ENCODE measurements around the gene ERLEC1. TPM values are rescaled to one million over a fixed set of nuclear protein-coding genes. Genes with fewer than 3 reads are reported as not detected.

ERLEC1 gene
- total RNA-seq, 1 experiment from 2014 or later: 21.6 TPM

- no peaks in the 10 kb centered on the region for H3K9me3 ChIP-seq (ENCODE audit: control insufficient read depth, low read depth, low read length)
- WGBS (ENCODE audit: extremely low coverage, insufficient read length, low lambda C conversion rate): no CpG with 5 or more reads among the region's 3 CpGs
- H3K14ac ChIP-seq (ENCODE audit: insufficient read depth, low read length): no peak overlapping the region
- H4K91ac ChIP-seq (ENCODE audit: insufficient read length, low read depth, low read length): no peak overlapping the region
- H4K5ac ChIP-seq (ENCODE audit: insufficient read length, low read depth, low read length): no peak overlapping the region
- no peaks in the 10 kb centered on the region for H3K36me3 Mint-ChIP-seq (ENCODE audit: insufficient read depth in 1 of 3, low read depth in 3 of 3)
- H2BK5ac ChIP-seq (ENCODE audit: insufficient read length, low read length): no peak overlapping the region
- peak overlapping the region; percentile 12 for H3K27ac ChIP-seq (ENCODE audit: insufficient read length, low read depth, low read length)
- H3K4ac ChIP-seq (ENCODE audit: low read depth, low read length): no peak overlapping the region
- H3K79me2 ChIP-seq (ENCODE audit: insufficient read depth, low read length): no peaks in the 10 kb centered on the region
- H2BK20ac ChIP-seq (ENCODE audit: low read depth, low read length, poor library complexity, severe bottlenecking): no peak overlapping the region
- H3K4me3 Mint-ChIP-seq: peak overlapping the region in 1 of 2 experiments; percentile 28; a peak in 2 of 5 replicates
- no peaks in the 10 kb centered on the region for H3K79me1 ChIP-seq (ENCODE audit: insufficient read depth, low read depth, low read length, poor library complexity, severe bottlenecking)
- no peak overlapping the region for H3K56ac ChIP-seq (ENCODE audit: insufficient read length, low read depth, low read length)
- peak overlapping the region; percentile 21 to 85 (median 27); a peak in 5 of 7 replicates for H3K27ac Mint-ChIP-seq
- H2BK15ac ChIP-seq (ENCODE audit: low read depth, low read length): no peak overlapping the region
- H3K18ac ChIP-seq (ENCODE audit: insufficient read length, low read depth, low read length): no peak overlapping the region
- no peak for DNase-seq
- H3K4me2 ChIP-seq (ENCODE audit: insufficient read depth, insufficient read length, low read length): no peak overlapping the region
- no peak overlapping the region for H4K8ac ChIP-seq (replicated peaks; ENCODE audit: insufficient read length, low read depth, low read length)
- no peak for TF ChIP-seq CTCF (conservative IDR thresholded peaks at IDR 0.05)
- no peak overlapping the region for H2AK5ac ChIP-seq (ENCODE audit: insufficient read length, low read length)
- no peak overlapping the region for H2BK120ac ChIP-seq (ENCODE audit: low read depth, low read length, poor library complexity, severe bottlenecking)
- H3K27me3 Mint-ChIP-seq (ENCODE audit: low read depth): no peaks in the 10 kb centered on the region
- no peak overlapping the region for H2BK12ac ChIP-seq (ENCODE audit: insufficient read length, low read depth, low read length)
- H3K9me3 Mint-ChIP-seq: no peaks in the 10 kb centered on the region
- H3K4me1 Mint-ChIP-seq: peaks cover 29 to 30% of the 10 kb centered on the region in 2 experiments
- no peaks in the 10 kb centered on the region for H3K27me3 ChIP-seq (ENCODE audit: insufficient read depth, low read length)
- H2AFZ ChIP-seq (ENCODE audit: low read length): no peak overlapping the region
- H3K23ac ChIP-seq (ENCODE audit: insufficient read length, low read depth, low read length): no peak overlapping the region
- H3K23me2 ChIP-seq (ENCODE audit: insufficient read length, low read depth, low read length, poor library complexity, severe bottlenecking): no peaks in the 10 kb centered on the region
- no peak overlapping the region for H3T11ph ChIP-seq (ENCODE audit: low read length)
- H3K4me1 ChIP-seq (ENCODE audit: insufficient read depth, low read length): peaks cover 10% of the 10 kb centered on the region; the same call in 1 of the 2 replicates
- no peaks in the 10 kb centered on the region for H4K20me1 ChIP-seq (ENCODE audit: control insufficient read depth, insufficient read depth, insufficient read length)
- no peak overlapping the region for H3K9ac ChIP-seq (ENCODE audit: extremely low read depth, insufficient read length, low read length)
Measured at GRCh38 chr2:53827398-53828175, 40.7 kb downstream of the ERLEC1 start.
